Sciatic nerve (tissue), 2 donors: ENCODE data around the gene CNTN1. TPM values are rescaled to one million over a fixed set of nuclear protein-coding genes. Genes with fewer than 3 reads are reported as not detected.

ENCODE experiments used
- ATAC-seq: fragments of 200-7000 bp; cut with Tn5 transposase; one replicate; pipeline ENCODE4 v1.9.1; 2020; ENCODE audit warnings: mild to moderate bottlenecking, moderate library complexity
- DNase-seq: peaks from one replicate; pipeline ENCODE4 v3.0.0-alpha.2; 2020; ENCODE audit warnings: low spot score
- intact Hi-C: fragments of 100-400 bp; cut with DNase I; formaldehyde crosslinking; loops from one replicate; pipeline ENCODE4 v1.14.2; 2022
- total RNA-seq: library from RNA; stranded (reverse); fragmentation: NEBNext Ultra II Directional; extraction: Animal tissue kit (Norgen Biotek cat#: 25700); gene quantifications from one replicate; pipeline ENCODE4 v1.2.1, GENCODE V29; 2021
- donor health status: DM: no; HTN: no; CAD: no.
- donor health status: DM: no; HTN: no; CAD: no.

CNTN1 gene
- total RNA-seq, 1 donor from 2014 or later: 83.8 TPM

DNA sequence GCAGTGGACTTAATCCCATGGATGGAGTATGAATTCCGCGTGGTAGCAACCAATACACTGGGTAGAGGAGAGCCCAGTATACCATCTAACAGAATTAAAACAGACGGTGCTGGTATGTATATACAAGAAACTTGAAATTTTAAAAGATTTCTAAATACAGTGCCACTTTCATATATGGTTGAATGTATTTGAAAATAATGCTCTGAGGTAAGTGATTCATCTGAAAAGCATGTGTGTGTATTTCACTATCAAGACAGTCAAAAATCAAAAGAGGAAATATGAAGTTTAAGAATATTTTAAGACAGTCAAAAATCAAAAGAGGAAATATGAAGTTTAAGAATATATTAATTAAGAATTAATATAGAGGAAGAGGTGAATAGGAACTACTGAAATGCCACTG is 300.9 kb downstream of the CNTN1 start:
- ATAC-seq: no peak
- intact Hi-C loops: no loop called here
- DNase-seq: no peak

DNA sequence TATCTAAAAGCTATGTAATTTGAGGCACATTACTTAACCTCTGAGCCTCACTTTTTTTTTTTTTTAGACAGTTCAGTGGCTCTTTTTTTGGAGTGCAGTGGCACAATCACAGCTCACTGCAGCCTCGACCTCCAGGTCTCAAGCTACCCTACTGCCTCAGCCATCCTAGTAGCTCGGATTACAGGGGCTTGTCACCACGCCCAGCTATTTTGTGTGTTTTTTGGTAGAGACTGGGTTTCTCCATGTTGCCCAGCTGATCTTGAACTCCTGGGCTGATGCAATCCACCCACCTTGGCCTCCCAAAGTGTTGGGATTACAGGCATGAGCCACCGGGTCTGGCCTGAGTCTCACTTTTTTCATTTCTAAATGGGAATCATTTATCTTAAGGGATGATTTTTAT is 303.9 kb downstream of the CNTN1 start:
- DNase-seq: no peak
- intact Hi-C loops: no loop called here
- ATAC-seq: no peak

DNA sequence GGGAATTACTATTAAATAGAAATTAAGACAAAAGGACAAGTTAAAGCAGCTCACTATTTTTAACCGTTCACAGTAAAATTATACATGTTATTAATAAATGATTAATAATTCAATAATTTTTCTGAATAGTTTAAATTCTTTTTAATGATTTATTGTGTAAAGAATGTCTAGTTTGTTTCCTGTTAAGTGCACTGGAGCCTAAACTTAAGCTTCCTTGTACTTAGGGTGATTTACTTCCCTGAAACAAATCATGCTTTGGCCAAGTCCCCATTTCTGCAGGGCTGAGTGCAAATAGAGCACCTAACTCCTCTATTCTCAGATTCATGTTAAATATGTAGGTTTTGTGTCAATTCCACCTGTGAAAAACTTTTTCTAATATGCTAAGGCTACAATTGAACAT is 307.0 kb downstream of the CNTN1 start:
- DNase-seq: no peak
- ATAC-seq: no peak
- intact Hi-C loops: no loop called here

DNA sequence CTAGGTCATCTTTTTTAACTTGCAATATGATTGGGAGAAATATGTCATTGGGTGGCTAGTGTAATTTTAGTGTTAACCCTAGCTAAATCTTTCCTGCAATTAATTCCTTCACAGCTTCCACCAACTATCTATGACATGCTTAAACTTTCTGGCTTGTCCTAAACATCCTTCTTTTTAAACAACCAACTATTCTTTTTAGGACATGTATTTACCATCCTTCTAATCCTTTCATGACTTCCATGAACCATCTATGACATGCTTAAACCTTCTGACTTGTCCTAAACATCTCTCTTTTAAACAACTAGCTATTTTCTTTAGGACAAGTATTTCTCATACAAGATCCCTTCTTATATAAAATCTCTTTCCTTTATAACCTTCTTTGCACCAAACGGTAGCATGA is 316.2 kb downstream of the CNTN1 start:
- intact Hi-C loops: no loop called here
- ATAC-seq: no peak
- no peak for DNase-seq

DNA sequence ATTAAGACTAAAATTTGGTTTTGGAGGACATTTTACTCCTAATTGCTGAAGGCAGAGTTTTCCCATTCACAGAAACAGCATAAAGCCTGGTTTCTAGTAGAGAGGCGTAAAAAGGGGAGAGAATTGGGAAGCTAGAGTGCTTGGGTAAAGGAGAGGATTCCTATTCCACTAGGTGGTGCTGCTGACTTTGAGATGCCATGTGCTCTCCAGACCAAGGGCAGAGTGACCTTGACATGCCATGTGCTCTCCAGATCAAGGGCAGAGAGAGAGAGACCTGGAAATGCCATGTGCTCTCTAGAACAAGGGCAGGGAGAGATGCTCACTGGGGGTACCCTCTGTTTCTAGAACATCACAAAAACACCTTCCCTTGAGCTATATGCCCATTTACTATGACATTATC is 319.7 kb downstream of the CNTN1 start:
- DNase-seq (no peak), ATAC-seq (no peak)
- intact Hi-C loops: no loop called here

DNA sequence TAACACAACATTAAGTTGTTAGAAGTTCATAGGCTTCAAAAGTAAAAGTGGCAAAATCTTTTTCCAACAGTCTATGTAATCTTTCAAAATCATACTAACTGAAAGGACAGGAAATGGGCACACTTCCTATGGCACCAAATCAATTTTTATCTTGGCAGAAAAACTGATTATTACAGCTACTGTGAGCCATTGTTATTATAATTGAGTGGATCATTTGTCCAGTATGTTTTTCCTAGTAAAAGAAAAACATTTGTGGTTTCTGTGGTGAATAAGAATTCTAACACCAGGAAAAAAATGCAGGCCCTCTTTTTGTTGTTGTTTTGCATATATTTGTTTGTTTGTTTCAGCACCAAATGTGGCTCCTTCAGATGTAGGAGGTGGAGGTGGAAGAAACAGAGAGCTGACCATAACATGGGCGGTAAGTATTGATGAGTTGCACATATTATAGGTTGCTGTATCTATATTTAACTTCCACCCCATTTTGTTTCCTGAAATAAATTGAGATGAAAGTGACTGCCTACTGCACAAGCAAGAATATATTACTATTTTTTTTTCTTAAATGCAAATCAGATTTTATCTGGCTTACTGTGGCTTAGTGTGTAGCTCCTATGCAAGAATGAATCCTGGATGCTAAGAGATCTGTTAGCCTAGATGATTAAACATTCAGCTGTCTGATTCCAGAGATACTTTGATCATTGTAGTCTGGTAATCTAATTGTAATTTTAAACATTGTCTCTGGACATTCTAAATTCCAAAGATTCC is 321.8 kb downstream of the CNTN1 start:
- ATAC-seq: no peak
- intact Hi-C loops: no loop called here
- DNase-seq: no peak

DNA sequence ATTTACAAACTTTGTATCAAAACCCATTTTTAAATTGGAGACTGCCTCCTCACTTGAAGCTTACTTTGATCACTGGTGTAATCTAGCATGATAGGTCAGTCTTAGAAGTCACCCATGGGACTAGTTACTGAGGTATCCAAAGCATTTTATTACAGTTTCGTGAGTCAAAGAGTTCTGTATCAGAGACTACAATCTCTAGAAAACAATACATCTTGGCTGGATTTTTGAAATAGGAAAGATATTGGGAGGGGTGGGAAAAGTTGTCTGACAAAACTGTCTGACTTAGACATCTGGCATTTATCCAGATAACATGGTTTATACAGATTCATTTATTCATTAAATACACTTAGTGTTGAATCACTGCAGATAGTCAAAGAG is 322.4 kb downstream of the CNTN1 start:
- DNase-seq (no peak), ATAC-seq (no peak)
- intact Hi-C loops: no loop called here

DNA sequence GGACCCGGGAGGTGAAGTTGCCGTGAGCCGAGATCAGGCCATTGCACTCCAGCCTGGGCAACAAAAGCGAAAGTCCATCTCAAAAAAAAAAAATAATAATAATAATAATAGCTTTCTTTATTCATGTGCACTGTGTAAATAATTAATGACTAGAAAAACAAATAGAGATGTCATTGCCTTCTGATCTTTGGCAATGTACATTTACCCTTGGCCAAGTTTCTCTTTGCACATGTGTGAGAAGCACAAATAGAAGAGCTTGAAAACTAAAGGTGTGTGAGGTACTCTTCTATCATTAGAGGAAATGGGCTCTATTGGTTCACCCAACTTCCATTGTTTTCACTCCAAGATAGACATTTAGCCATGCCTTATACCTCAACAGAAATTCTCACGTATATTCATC is 325.8 kb downstream of the CNTN1 start:
- ATAC-seq (no peak), DNase-seq (no peak)
- intact Hi-C loops: no loop called here

DNA sequence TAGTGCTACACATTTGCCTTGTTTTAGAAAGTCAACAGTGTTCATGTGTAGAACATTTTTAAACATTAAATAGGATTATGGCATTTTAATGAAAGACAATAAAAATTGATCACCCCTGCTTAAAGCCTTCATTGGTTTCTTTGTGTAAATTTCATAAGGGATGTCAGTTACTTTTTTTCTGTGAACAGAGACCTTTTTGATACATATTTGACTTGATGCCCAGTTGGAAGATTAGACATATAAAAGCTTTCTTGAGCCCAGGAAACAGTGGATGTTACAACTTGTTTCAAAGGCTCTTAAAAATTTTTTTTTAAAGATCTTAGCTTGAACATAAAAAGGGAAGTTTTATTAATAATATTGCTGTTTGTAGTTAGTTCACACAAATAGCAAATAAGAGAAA is 327.2 kb downstream of the CNTN1 start:
- DNase-seq (no peak), ATAC-seq (no peak)
- intact Hi-C loops: no loop called here

DNA sequence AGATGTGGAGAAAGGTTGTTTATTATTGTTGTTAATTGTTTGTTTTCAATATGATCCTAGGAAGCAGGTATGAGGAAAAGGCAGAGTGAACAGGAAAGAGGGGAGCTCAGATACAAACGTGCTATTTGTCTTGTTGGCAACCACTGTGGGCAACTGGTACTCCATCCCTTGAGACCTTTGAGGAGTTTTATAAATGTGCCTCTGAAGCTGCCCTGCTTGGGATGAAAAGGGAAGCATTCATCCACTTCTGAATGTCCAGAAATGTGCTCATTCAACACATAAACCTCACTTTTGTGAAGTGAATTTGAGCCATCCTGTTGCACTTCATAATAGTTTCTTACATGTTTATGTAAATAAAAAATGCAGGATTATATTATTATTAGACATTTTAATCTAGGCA is 331.6 kb downstream of the CNTN1 start:
- intact Hi-C loops: no loop called here
- no peak for DNase-seq
- no peak for ATAC-seq

DNA sequence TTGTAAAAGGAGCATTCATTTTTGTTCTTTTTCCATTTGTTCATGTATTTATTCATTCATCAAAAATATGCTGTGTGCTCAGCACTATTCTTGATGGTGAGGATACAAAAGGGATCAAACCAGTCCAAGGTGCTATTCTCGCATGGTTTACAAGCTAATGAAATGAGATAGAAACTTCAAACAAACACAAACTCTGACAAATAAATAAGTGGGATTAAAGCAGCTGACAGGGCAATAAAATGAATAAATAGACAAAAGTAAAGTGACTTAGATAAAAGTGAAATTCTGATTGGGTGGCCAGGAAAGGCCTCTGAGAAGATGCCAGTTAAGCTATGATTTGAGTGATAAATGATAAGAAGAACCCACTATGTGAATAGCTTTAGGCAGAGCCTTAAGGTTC is 333.9 kb downstream of the CNTN1 start:
- DNase-seq (no peak), ATAC-seq (no peak)
- intact Hi-C loops: no loop called here

DNA sequence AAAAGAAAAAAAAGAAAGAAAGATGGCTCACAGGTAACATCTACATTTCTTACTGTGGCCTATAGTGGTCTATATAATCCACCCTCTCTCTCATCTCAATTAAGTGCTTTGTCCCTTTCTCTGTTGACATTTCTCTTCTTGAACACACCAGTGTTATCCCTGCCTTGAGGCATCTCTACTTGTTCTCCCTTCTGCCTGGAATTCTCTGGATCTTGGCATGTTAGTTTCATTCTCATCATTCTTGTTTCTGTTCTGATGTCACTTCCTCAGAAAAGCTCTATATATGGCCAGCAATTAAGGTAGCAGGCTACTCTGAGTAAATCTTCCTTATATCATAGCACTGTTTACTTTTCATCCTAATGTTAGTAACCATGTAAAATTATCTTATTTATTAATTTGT is 340.1 kb downstream of the CNTN1 start:
- DNase-seq: no peak
- intact Hi-C loops: no loop called here
- no peak for ATAC-seq

DNA sequence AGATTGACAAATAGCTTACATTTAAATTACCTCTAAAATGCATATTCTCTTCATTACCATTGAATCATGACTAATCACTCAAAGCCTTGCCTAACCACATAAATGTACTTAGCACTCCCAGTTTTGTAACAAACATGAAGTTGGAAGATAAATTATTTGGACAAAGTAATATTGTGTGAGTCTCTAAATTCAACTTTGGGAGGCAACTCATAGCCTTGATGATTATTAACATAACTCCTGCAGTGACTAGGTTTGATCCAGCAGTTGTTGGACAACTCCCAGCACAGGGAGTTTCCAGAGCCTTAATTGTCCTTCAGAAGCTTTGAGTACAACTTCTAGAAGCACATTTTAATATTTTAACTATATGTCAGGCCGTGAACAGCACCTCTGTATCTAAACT is 342.4 kb downstream of the CNTN1 start:
- intact Hi-C loops: no loop called here
- peak; percentile 59 for ATAC-seq
- DNase-seq: no peak

DNA sequence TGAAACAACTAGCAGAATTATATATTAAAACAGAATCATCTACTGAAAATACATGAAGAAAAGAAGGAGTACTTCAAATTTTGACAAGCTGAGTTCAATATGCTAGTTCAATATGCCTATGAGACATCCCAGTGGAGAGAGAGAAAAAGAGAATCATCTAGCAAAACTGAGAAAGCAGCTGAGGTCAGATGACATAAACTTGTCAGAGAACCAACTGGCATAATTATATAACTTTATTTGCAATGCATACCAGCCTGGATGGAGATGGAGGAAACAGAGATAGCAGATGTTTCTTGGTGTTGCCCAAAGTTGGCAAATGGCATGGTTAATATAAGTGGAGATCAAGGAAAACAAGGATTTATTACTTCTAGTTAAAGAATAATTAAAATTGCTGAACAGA is 347.2 kb downstream of the CNTN1 start:
- DNase-seq (no peak), ATAC-seq (no peak)
- intact Hi-C loops: no loop called here

DNA sequence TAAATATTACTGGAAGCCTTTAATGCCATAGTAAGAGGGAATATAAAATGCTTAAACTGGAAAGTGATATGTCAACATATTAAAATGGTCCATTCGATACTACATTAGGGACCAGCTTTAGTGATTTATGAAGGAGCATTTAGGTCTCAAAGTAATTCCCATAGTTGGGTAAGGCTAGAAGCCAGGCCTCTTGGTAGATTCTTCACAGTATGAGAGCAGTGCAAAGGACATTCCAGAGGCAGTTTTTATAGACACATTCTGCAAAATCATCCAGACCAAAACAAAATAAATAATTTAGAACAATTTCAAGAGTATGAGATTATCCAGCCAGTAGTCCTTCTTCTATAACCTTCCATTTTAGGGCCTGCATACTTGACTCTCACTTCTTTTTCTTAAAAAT is 353.3 kb downstream of the CNTN1 start:
- intact Hi-C loops: no loop called here
- DNase-seq: no peak
- no peak for ATAC-seq

DNA sequence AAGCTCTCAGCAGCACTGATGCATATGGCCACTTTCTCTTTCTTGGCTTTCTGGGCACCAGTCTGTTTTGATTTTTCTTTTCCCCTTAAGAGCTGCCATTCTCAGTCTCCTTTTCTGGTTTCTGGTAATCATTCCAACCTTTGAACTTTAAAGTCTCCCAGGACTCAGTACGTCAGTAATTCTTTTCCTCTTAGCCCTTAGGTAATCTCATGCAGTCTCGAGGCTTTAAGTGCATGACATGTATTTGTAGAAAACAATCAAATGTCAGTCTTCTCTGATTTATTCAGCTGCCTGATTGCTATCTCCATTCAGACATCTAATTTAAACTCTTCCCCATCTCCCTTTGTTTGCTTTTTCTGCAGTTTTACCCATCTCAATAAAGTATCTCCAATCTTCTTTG is 356.8 kb downstream of the CNTN1 start:
- peak; percentile 68 for ATAC-seq
- intact Hi-C loops: no loop called here
- no peak for DNase-seq

DNA sequence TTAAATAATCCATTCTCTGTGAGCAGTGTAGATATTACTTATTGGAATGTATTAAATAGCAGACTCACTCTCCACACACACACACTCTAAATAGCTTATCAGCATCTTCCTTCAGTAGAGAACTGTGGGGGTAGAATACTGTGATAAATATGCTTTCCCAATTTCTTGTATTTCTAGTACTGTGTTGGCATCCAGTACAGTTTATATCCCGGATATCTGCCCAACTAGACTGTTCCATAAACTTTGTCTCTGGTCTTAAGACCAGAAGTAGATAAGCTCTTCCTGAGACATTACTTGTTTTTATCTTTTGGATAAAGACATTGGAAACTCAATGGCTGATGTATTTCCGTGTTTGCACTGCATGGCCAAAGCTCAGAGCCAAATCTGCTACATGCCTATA is 359.7 kb downstream of the CNTN1 start:
- intact Hi-C loops: no loop called here
- ATAC-seq (no peak), DNase-seq (no peak)

DNA sequence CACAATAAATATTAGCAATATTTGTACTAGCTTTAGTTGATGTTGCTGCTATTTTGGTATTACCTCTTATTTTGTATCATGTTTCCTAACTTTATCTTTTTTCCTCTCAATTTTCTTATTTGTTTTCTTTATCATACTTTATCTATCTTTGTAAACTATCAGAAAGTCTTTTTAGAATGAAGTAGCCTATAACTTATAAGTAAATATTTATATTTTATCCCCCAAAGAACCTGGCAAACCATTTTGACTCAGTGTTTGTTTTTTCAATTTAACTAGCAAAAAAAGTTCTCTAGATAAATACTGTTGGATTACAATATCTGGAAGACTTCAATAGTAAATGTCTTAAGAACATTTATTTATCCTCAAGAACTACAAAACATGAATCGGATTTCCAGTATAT is 360.2 kb downstream of the CNTN1 start:
- ATAC-seq (no peak), DNase-seq (no peak)
- intact Hi-C loops: no loop called here

DNA sequence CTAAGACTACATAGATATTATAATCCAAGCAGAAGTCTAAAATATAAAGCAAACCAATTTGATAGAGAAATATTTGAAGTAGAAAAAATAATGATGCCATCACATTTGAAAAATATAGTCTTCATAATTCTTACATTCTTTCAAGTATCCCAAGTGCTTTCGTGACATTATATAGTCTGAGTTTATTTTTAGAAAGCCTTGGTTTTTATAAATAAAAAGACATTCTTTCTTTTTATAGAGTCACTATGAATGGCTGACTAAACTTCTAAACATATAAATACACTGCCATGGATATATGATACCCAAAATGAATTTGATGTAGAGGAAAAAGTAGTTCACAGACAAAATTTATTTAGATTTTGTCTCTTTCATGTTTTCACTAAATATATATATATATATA is 360.8 kb downstream of the CNTN1 start:
- DNase-seq: no peak
- intact Hi-C loops: no loop called here
- no peak for ATAC-seq

DNA sequence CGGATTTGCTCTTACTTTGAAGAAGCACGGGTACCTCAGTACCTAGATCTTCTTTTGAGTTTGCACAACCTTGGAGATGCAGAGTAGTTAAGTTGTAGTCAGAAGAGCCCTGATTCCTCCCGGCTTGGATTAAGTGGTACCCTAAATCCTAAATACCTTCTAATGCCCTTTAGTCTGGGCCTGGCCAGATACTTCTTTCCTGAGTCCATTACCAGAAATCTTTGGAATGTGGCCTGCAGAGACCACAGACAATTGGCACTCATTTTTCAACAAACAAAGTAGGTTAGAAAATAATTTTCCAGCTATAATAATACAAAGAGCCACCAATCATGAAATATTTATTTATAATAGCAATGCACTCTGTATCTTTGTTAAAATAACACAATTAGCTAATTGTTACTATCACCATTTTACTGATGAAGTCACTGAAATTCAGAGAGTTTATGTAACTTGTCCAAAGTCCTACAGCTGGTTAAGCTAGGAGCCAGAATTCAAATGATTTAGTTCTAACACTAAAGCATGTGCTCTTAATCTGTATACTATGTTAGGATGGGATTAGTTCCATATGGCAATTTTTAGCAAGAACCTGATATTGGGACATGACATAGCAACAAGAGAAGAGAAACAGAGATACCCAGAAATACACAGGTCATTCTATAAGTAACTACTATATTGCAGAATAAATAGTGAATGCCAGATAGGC is 363.8 kb downstream of the CNTN1 start:
- DNase-seq: no peak
- ATAC-seq: peak; percentile 10

DNA sequence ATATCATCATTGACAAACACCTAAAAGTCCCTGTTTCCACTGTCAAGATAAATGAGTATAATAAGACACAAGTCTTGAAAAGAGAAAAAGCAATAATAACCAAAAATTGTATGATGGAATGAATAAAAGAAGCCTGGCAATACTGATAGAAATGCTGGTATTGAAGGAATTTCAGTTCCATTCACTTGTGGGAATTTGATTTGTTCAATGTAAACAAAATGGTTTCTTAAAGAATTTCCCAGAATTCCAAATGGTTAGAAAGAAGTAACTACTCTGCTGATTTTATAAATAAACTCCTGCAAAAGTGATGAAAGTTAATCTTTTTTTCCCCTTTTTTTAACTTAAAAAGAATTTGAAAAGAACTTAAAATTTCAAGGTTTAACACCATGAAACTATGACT is 366.0 kb downstream of the CNTN1 start:
- no peak for DNase-seq
- no peak for ATAC-seq
- intact Hi-C loops: no loop called here

More for the DNA sequence above, 363.8 kb downstream of the CNTN1 start:
- intact Hi-C loops: no loop called here
